Fibroblast of lung (primary cell): ENCODE measurements around the gene PRR16. TPM values are rescaled to one million over a fixed set of nuclear protein-coding genes. Genes with fewer than 3 reads are reported as not detected.
"Not testable (repeated sequence)": the region's sequence is repeated elsewhere in the genome, so short reads cannot be mapped to it uniquely, and the experiment has no call there.

Experiments
- DNase-seq, 2 donors: peaks; one replicate each; pipeline versions ENCODE4 v3.0.0 to v3.0.0-alpha.2; 2010; ENCODE audit warnings: low read depth in 2 of 2
- H2AFZ ChIP-seq: 2 replicates; pipeline ENCODE4 v1.5.1; 2012; ENCODE audit warnings: low read length, control low read depth, inconsistent platforms
- H3K27ac ChIP-seq: 2 replicates; pipeline ENCODE4 v1.5.1; 2011; ENCODE audit warnings: low read length, control low read depth; ENCODE audit not compliant: insufficient read depth
- H3K27me3 ChIP-seq: 2 replicates; pipeline ENCODE4 v1.5.1; 2011; ENCODE audit warnings: mild to moderate bottlenecking, low read length; ENCODE audit not compliant: control insufficient read depth, insufficient read depth
- H3K36me3 ChIP-seq: 2 replicates; pipeline ENCODE4 v1.5.1; 2011; ENCODE audit warnings: low read length; ENCODE audit not compliant: control insufficient read depth, insufficient read depth
- H3K4me1 ChIP-seq: 2 replicates; pipeline ENCODE4 v1.5.1; 2011; ENCODE audit warnings: low read length; ENCODE audit not compliant: control insufficient read depth, insufficient read depth; ENCODE audit errors: extremely low read depth
- H3K4me2 ChIP-seq: 2 replicates; pipeline ENCODE4 v1.5.1; 2011; ENCODE audit warnings: low read length, control low read depth; ENCODE audit not compliant: insufficient read depth; ENCODE audit errors: extremely low read depth
- H3K4me3 ChIP-seq, 4 experiments: fragments of 200-600 bp in 1 of 4; sonication (generic) in 1 of 4; replicated peaks in 1 of 4; 2 replicates each; pipeline ENCODE4 v1.5.1; 2011 to 2016; ENCODE audit warnings: low read length in 4 of 4, low read depth in 3 of 4, mild to moderate bottlenecking in 3 of 4, control low read depth in 2 of 4, inconsistent platforms in 1 of 4, mixed read lengths in 1 of 4; ENCODE audit not compliant: insufficient read depth in 1 of 4; ENCODE audit errors: control extremely low read depth in 1 of 4
- H3K79me2 ChIP-seq: 2 replicates; pipeline ENCODE4 v1.5.1; 2012; ENCODE audit warnings: mild to moderate bottlenecking, low read length, inconsistent platforms; ENCODE audit not compliant: control insufficient read depth, insufficient read depth
- H3K9ac ChIP-seq: 2 replicates; pipeline ENCODE4 v1.5.1; 2011; ENCODE audit warnings: mild to moderate bottlenecking, low read length, control low read depth; ENCODE audit not compliant: insufficient read depth
- H3K9me3 ChIP-seq: 2 replicates; pipeline ENCODE4 v1.5.1; 2012; ENCODE audit warnings: low read depth, low read length; ENCODE audit not compliant: control insufficient read depth, insufficient read depth
- H4K20me1 ChIP-seq: 2 replicates; pipeline ENCODE4 v1.5.1; 2011; ENCODE audit warnings: low read length; ENCODE audit not compliant: control insufficient read depth, insufficient read depth; ENCODE audit errors: extremely low read depth
- CTCF ChIP-seq, 2 donors: IDR thresholded peaks in 1 of 2; conservative IDR thresholded peaks in 1 of 2; 1 replicate in 1 of 2; 2 replicates in 1 of 2; pipeline ENCODE4 v1.5.1; 2011 to 2012; ENCODE audit warnings: low read length in 2 of 2, control low read depth in 1 of 2, inconsistent platforms in 1 of 2, low read depth in 1 of 2, mild to moderate bottlenecking in 1 of 2
- EZH2 ChIP-seq: IDR thresholded peaks from 2 replicates; pipeline ENCODE4 v1.5.1; 2012; ENCODE audit warnings: low read length, control low read depth, mild to moderate bottlenecking; ENCODE audit errors: missing control alignments
- polyA minus RNA-seq: library from RNA; depleted of rRNA, polyadenylated mRNA; stranded (reverse); fragments of >200 nt; gene quantifications from 2 replicates; pipeline ENCODE4 v1.2.3, GENCODE V29; 2011; ENCODE audit warnings: low replicate concordance
- polyA plus RNA-seq, 2 donors: library from polyadenylated mRNA; depleted of rRNA in 1 of 2; stranded (reverse) in 1 of 2; unstranded in 1 of 2; fragments of >200 nt; gene quantifications; 2 replicates each; pipeline ENCODE4 v1.2.1, GENCODE V29; 2011 to 2012; ENCODE audit warnings: missing spikeins in 1 of 2
- total RNA-seq: library from RNA; depleted of rRNA; stranded (reverse); fragments of >200 nt; gene quantifications from 2 replicates; pipeline ENCODE4 v1.2.1, GENCODE V29; 2014

PRR16 gene
- total RNA-seq (3.1 and 7.3 TPM in 2 replicates), polyA plus RNA-seq (41.8 and 44.6 TPM in 2 replicates), polyA minus RNA-seq (10.4 and 14.1 TPM in 2 replicates)
- 19.8 and 20.1 TPM in 2 replicates for polyA plus RNA-seq (2012)

GRCh38 chr5:120463991-120464626, at the start of gene PRR16:
PRR16 (plus strand) TSS chr5:120464300.
- Histone ChIP-seq H3K4me3 (peak within 1 kb of the TSS; percentile 74 to 98 (median 90)), H3K4me2 (peak within 1 kb of the TSS; percentile 95), H4K20me1 (no peaks in the 10 kb centered on the region), H3K79me2 (peaks cover 41% of the 10 kb centered on the region), H3K27ac (peak within 1 kb of the TSS; percentile 69), H3K9me3 (no peaks in the 10 kb centered on the region), H3K4me1 (peaks cover 5% of the 10 kb centered on the region), H2AFZ (peak within 1 kb of the TSS; percentile 87), H3K9ac (peak within 1 kb of the TSS; percentile 48), H3K27me3 (no peaks in the 10 kb centered on the region), H3K36me3 (no peaks in the 10 kb centered on the region)
- peak; percentile 75 to 78 for DNase-seq
- TF ChIP-seq CTCF (conservative IDR thresholded peaks at IDR 0.05 in 1 of 2, IDR thresholded peaks at IDR 0.05 in 1 of 2; ENCODE audit: low read depth in 1 of 2, low read length in 2 of 2) (peak; percentile 4 to 8), EZH2 (no peak)

GRCh38 chr5:120415985-120416384, 48.1 kb upstream of the PRR16 start:
- DNase-seq: peak in 1 of 2 donors; percentile 38
- H3K9ac ChIP-seq: no peak overlapping the region
- no peak for TF ChIP-seq EZH2
- no peak for TF ChIP-seq CTCF (conservative IDR thresholded peaks at IDR 0.05 in 1 of 2, IDR thresholded peaks at IDR 0.05 in 1 of 2; ENCODE audit: low read depth in 1 of 2, low read length in 2 of 2)
- no peaks in the 10 kb centered on the region for H3K79me2 ChIP-seq
- no peaks in the 10 kb centered on the region for H3K27me3 ChIP-seq
- H2AFZ ChIP-seq: no peak overlapping the region
- H3K4me2 ChIP-seq: no peak overlapping the region
- H3K27ac ChIP-seq: no peak overlapping the region
- no peaks in the 10 kb centered on the region for H4K20me1 ChIP-seq
- no peaks in the 10 kb centered on the region for H3K9me3 ChIP-seq
- no peaks in the 10 kb centered on the region for H3K36me3 ChIP-seq
- H3K4me3 ChIP-seq: no peak overlapping the region
- no peaks in the 10 kb centered on the region for H3K4me1 ChIP-seq

GRCh38 chr5:120419127-120419526, 45.0 kb upstream of the PRR16 start:
- no peaks in the 10 kb centered on the region for H3K27me3 ChIP-seq
- H4K20me1 ChIP-seq: no peaks in the 10 kb centered on the region
- no peak for TF ChIP-seq CTCF (conservative IDR thresholded peaks at IDR 0.05 in 1 of 2, IDR thresholded peaks at IDR 0.05 in 1 of 2; ENCODE audit: low read depth in 1 of 2, low read length in 2 of 2)
- no peak for TF ChIP-seq EZH2
- H3K79me2 ChIP-seq: no peaks in the 10 kb centered on the region
- no peaks in the 10 kb centered on the region for H3K9me3 ChIP-seq
- no peak overlapping the region for H2AFZ ChIP-seq
- DNase-seq: peak in 1 of 2 donors; percentile 41
- H3K4me3 ChIP-seq: no peak overlapping the region
- H3K9ac ChIP-seq: no peak overlapping the region
- H3K4me2 ChIP-seq: no peak overlapping the region
- H3K36me3 ChIP-seq: no peaks in the 10 kb centered on the region
- no peak overlapping the region for H3K27ac ChIP-seq
- no peaks in the 10 kb centered on the region for H3K4me1 ChIP-seq

GRCh38 chr5:120426633-120427275, 37.3 kb upstream of the PRR16 start:
- not testable (repeated sequence) for H3K4me1 ChIP-seq, H2AFZ ChIP-seq, H3K36me3 ChIP-seq, H3K27ac ChIP-seq, H3K4me3 ChIP-seq, H4K20me1 ChIP-seq, H3K79me2 ChIP-seq, H3K4me2 ChIP-seq, DNase-seq, H3K9me3 ChIP-seq, H3K27me3 ChIP-seq, H3K9ac ChIP-seq
